IPS-18c (cell line): ENCODE measurements around the gene AP2A2.

Source experiments
- H3K4me3 ChIP-seq: 2 replicates; pipeline ENCODE4 v1.7.0; 2013; ENCODE audit warnings: low read depth, mild to moderate bottlenecking, low read length, moderate library complexity; ENCODE audit not compliant: insufficient read depth
- H3K9me3 ChIP-seq: one replicate; pipeline ENCODE4 v1.6.1; 2013; ENCODE audit warnings: mild to moderate bottlenecking, low read length, moderate library complexity; ENCODE audit not compliant: control insufficient read depth, insufficient read depth

The AP2A2 gene

DNA sequence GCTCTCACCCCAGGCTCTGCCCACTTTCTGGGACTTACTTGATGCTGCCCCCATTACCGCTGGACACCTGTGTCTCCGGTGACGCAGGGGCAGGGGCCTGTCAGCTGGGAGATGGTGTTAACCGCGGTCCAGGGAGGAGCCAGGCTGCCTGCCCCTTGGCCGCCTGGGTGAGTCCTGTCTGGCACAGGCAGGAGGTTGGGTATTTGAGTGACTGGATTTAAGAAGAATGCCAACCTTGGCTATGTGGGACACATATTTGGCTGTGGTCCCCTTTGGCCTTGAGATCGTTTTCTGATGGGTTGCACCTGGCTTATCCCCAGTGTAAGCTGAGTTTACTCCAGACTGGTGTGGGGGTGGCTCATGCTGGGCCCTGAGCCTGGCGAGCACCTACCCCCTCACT lies 108.3 kb downstream of the AP2A2 start:
- Histone ChIP-seq H3K9me3 (no peaks in the 10 kb centered on the region), H3K4me3 (no peak overlapping the region)

DNA sequence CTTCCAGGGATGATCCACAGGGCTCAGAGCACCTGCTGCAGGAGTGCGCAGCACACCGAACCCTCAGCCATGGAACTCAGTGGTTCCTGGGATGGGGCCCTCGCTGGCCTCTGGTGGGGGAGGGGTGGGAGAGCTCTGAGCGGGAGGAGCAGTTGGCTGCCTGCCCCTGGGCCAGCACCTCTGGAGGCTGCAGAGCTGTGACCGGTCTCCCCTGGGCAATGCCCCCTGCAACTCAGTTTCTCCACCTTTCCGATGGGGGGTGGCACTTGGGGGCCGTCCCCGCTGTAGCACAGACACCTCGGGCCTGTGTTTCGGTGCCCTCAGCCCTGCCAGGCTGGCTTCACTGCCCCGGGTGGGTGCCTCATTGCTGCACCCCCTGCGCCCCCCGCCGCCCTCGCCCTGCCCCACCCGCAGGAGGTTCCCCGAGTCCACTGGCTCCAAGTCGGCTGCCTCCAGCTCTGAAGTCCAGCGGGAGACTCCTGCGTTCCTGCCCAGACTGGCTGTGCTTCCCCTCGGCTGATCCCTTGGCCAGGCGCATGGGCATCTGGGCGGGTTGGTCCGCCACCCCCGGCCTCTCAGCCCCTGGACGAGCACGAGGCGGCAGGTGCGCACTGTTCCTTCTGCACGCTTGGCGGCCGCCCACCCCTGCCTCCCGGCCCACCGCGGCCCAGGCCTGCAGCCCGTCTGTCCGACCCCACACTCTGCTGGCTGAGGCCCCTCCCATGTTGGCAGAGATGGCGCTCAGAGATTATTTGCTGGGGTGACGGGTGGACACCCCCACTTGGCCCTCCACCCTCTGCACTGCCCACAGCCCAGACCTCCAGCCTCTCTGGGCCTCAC lies 109.0 kb downstream of the AP2A2 start:
- no peaks in the 10 kb centered on the region for H3K9me3 ChIP-seq
- no peak overlapping the region for H3K4me3 ChIP-seq

DNA sequence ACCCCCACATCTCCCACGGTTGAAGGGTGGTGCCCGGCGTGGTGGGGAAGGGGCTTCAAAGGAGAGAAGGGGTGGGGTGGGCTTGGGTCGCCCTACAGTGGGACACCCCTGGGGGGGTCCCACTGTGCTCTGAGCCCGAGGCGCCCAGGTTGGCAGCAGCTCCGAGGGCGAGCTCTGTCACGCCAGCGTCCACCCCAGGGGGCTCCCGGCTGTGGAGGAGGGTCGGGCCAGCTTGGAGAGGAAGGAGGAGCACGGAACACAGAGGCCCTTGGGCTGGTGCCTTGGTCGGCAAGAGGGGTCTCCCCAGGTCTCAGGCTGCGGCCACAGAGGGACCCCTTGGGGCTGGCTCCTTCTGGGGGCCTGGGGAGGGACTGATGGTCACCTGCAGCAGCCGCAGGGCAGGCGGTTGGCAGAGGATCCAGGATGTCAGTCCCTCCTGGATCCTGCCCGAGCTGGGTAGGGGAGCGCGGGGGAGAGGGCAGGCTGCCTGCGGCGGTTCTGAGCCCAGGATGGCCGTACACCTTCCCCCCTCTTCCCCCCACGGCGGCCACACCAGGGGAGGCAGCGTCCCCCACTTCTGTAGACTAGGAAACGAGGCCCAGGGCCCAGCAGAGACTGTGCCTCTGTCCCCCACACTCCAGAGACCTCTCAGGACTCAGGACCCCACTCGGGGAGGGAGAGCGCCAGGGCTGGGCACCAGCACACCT lies 110.1 kb downstream of the AP2A2 start:
- Histone ChIP-seq H3K4me3 (no peak overlapping the region), H3K9me3 (no peaks in the 10 kb centered on the region)

DNA sequence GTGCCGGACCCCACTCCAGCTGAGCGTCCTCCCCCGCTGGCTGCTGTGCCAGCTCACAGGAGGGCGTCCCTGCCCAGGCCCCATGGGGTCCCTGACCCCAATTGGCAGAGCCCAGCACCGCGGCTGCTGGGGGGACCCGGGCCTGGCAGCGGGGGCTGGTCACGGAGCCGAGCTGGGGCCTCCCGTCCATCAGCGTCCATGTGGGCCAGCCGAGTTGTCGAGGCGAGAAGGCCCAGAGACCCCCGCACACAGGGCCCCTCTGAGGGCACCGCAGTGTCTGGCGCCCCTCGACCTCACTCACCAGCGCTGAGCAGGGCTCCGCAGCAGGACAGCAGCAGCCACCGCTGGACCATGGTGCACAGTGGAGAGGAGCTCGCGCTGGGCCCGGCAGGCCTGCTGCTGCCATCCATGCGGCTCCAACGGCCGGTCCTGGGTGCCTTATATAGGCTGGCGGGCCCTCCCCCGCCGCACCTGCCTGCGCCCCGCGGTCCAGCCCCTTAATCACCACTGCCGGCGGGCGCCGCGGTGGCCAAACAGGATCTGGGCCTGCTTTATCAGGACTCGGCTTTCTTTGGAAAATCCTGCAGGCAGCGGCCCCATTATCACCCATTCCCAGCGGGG lies 110.7 kb downstream of the AP2A2 start, which contains the start of gene MUC6:
TSS of gene MUC6 (minus strand) at position 416 of the 621 bp plus-strand sequence. CDS start at position 353, 63 bp downstream.
- H3K9me3 ChIP-seq, result no peaks in the 10 kb centered on the region
- H3K4me3 ChIP-seq, result no peak within 1 kb of the TSS

DNA sequence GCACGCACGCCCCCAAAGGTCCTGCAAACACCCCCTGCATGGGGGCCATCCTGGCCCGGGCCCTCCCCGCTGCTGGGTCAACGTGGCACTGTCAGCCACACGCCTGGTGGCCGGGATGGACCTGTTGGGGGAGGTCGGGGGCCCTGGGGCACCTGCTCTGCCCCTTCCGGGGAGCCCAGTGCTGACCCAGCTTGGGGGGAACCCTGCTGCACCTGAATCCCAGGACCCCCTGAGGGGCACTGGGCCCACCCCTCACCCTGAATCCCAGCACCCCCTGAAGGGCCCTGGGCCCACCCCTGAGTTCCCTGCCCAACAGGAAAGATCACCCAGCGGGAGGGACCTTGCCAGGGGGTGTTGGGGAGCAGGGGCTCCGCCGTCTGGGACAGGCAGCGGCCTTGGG lies 111.3 kb downstream of the AP2A2 start:
- Histone ChIP-seq H3K4me3 (no peak overlapping the region), H3K9me3 (no peaks in the 10 kb centered on the region)

DNA sequence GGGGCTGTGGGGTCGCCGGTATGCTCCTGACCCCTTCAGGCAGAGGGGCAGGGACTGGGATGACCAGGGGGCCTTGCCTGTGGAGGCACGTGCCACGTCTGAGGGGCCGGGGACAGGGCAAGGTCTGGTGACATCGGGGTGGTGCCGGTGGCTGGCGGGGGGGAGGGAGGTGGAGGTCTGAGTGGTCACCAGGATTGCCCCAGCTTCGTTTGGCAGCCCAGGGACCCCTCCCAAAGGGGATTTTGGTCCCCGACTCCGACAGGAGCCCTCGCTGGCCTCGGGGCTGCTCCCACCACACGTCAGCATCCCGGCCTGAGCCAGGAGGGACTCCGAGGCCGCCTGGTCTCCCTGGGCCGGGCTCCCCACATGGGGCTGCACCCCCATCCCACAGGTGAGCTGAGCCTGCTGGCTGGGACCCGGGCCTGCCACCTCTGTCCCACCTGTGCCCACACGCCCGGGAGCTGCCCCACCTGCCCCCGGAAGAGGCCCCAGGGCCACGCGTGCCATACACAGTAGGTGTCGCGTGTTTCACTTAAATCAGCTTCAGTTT lies 111.9 kb downstream of the AP2A2 start:
- Histone ChIP-seq H3K9me3 (no peaks in the 10 kb centered on the region), H3K4me3 (no peak overlapping the region)

DNA sequence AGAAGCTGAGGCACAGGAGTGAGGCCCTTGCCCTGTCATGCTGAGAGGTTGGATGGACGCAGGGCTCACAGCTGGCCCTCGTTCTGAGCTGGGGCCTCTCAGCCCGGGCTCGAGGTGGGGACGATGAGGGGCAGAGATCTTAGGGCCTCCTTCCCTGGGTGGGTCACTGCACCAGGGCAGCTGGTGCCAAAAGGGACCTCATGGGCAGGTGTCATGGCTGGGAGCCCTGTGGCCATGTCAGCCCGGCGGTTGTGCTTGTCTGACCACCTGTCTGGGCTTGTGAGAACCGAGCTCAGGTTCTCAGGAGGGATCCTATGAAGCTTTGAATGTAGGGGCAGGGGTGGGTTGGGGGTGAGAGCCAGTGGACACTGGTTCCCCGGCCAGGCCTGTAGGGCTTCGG lies 112.7 kb downstream of the AP2A2 start:
- no peaks in the 10 kb centered on the region for H3K9me3 ChIP-seq
- H3K4me3 ChIP-seq, result no peak overlapping the region

DNA sequence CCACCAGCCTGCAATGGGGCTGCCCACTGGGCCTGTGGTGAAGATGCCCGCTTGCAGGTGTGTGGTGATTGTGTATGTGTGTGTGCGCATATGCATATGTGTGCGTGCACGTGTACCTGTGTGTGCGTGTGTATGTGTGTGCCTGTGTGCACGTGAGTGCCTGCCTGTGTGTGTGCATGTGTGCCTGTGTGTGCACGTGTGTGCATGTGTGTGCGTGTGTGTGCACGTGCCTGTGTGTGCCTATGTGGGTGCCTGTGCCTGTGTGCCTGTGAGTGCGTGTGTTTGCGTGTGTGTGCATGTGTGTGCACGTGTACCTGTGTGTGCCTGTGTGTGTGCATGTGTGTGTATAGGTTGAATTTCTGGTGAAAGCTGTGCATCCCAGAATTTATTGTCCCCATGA lies 113.3 kb downstream of the AP2A2 start:
- no peak overlapping the region for H3K4me3 ChIP-seq

DNA sequence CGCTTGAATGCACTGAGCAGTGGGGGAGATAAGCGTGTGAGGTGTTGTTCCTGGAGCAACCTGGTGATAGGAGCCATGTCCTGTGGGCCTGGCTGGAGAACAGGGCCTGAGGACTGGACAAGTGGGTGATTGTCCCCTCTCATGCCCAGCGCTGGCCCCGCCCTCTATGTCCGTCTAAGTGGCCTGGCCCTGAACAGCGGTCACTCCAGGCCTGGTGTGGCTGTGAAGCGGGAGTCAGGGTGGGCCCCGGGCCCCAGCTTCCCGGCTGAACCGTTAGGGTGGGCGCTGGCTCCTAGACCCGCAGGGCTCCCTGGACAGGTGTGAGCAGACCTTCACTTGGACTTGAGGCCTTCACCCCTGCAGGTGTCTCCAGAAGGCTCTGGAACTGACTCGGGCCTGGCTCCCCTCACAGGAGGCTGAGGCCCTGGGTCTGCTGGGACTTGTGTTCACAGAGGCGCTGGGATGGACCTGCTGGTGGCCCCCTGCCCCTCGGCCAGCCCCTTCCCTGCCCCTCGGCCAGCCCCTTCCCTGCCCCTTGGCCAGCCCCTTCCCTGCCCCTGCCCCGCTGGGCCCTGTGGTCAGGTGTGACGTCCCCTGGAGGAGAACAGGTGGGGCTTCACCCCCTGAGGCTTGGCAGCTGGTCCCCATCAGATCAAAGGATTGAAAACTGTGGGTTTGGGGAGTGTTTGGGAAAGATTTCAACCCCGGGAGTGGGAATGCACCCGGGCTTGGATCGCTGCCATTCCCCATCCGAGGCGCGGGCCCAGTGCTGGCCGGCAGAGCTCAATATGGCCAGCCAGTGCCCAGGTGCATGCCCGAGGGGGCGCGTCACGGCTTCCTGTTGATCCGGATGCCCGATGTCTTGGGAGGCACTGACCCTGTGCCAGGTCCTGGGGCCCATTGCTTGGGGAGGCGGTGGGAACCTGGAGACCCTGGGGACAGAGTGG lies 114.1 kb downstream of the AP2A2 start:
- Histone ChIP-seq H3K4me3 (no peak overlapping the region), H3K9me3 (no peaks in the 10 kb centered on the region)

More for the DNA sequence above, 113.3 kb downstream of the AP2A2 start:
- no peaks in the 10 kb centered on the region for H3K9me3 ChIP-seq

DNA sequence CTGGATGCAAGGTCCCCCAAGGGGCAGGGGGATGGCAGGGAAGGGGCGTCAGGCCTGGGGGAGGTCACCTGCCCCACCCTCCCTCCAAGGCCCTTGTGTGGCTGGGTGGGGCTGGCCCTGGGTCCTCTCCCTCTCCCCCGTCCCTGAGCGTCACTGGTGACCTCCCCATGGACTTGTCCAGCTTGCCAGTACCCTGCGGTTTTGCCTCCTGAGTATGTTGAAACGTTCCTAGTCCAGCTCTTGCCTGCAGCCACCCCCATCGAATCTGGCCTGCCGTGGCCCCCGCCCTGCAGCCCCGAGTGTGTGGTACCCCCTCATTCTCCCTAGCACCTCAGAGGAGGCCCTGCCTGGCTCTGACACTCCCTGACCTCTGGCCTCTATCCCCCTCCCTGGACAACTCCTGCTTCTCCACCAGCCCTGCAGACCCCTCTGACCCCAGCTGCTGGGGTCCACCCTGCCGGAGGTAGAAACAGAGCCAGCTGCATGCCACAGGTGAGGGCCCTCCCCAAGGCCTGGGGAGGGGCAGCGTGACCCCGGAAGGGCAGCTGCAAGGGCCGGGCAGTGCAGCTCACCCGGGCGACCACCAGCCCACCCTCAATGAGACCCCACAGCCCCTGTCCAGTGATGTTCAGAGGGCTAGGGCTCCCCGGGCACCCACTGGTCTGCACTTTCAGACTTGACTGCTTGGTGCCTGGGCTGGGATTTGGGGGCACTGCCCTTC lies 114.9 kb downstream of the AP2A2 start:
- Histone ChIP-seq H3K4me3 (no peak overlapping the region), H3K9me3 (no peaks in the 10 kb centered on the region)

DNA sequence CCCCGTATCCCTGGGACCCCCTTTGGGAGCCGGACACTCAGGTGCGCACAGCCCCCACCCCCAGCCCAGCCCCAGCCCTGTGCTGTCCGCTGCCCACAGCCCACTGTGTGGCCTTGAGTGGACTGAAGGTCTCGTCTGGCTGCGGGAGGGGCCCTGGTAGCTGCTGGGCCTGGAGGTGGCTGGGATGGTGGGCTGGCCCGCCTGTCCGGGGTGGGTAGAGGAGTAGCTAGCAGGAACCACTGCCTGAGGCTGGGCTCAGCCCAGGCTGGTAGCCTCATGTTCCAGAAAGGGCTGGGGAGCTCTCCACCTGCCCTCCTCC lies 115.4 kb downstream of the AP2A2 start:
- Histone ChIP-seq H3K4me3 (no peak overlapping the region), H3K9me3 (no peaks in the 10 kb centered on the region)

DNA sequence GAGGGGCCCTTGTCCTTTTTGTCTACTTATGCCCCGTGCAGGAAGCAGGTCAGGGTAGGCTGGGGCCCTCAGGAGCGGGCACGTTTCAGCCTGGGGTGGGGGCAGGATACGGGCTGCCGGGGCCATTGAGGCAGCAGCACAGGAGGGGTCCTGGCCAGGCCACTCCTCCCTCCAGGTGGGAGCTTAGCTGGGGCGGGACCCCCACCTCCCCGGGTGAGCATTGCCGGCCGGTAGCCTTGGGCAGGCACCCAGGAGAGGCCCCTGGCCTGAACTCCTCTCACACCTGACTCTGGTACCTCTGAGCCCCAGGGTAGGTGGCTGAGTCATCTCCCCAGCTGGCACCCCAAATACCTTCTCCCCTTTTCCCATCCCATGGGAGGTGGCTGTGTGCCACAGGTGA lies 115.8 kb downstream of the AP2A2 start:
- no peaks in the 10 kb centered on the region for H3K9me3 ChIP-seq
- H3K4me3 ChIP-seq, result no peak overlapping the region

DNA sequence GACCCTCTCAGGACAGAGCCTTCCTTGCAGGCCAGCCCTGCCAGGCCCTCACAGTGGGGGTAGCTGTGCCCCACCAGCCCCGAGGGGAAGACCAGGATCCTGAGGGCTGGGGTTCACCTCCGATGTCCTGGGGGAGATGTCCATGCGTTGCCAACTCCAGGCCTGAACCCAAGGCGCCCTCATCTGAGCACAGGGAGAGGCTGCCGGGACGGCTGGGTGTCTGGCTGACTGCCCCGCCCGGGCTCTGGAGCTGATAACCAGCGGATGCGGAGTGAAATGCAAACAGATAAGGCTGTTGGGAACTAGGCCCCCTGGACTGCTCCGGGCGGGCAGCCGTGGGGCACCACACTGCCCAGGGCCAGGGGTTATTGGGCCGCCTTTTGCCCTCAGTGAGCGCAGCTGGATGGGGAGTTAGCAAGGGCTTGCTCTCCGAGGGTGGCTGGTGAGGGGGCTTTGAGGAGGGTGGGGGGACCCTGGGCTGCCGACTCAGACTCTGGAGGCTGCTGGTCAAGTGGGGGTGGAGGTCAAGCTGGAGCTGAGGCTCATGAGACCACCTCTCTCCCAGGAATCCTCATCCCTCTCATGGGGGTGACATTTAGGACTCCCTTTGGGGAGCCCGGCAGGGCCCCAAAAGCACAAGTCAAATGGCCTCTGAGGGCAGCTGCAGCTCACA lies 116.4 kb downstream of the AP2A2 start:
- no peaks in the 10 kb centered on the region for H3K9me3 ChIP-seq
- H3K4me3 ChIP-seq, result no peak overlapping the region

DNA sequence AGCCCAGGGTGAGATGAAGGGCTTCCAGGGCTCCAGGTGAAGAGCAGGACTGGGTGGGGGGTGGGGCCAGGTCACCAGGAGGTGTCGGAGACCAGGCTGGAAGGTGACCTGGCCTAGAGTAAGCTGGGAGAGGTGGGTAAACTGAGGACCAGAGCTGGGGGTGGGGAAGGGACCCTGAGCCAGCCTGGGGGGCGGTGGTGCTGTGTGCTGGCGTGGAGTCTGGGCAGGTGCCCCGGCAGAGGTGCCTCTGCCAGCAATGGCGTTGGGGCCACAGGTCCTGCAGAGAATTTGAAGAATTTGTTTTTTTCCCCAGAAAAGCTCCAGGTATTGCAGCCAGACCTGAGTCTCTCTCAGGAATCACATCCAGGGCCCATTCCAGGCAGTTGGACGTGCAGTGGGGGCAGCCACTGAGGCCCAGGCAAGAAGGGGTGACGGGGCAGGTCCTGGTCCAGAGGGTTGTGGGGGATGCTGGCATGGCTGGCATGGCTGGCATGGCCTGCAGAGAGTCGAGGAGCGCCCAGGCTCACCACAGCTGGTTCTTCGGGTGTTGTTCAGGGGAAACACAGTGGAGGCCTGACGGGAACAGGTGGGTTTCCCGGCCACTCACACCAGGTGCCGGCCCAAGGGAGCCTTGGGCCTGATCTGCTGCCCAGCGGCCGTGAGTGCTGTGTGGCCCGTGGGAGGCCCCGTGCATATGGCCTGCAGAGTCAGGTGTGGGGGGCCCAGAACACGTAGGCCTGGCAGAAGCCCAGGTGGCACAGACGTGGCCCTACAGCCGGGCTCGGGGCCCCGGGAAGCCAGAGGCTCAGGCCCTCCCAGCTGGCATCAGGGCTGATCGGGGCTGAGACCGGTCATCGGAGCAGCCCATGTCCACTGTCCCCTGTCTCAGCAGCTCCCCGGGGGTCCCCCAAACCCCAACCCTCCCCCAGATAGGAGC lies 117.2 kb downstream of the AP2A2 start:
- Histone ChIP-seq H3K4me3 (no peak overlapping the region), H3K9me3 (no peaks in the 10 kb centered on the region)

DNA sequence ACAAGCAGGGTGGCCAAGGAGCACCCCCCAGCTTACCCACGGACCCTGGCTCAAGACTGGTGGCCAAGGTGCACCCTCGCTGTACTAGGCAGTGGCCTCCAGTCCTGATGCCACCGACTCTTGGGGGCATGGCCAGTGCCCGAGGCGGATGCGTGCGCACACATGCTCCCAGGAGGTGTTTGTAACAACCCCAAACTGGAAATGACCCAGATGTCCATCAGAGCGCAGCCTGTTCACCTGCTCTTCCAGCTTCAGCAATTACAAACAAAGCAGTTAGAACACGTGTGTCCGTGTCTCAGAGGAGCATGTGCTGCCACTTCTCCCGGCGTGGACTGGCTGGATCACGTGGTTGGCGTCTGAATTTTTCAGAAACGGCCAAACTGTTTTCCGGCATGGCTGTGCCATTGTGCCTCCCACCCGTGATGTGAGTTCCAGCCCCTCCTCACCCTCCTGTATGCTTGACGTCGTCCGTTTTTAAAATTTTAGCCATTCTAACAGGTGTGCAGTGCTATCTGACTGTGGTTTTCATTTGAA lies 118.0 kb downstream of the AP2A2 start:
- no peaks in the 10 kb centered on the region for H3K9me3 ChIP-seq
- H3K4me3 ChIP-seq, result no peak overlapping the region
